Sigmoid colon (tissue), 4 donors: Measurements from ENCODE around the gene ARHGEF35.

ENCODE experiments used
- POLR2A ChIP-seq, 2 donors: fragments of 450-650 bp; IDR thresholded peaks; one replicate each; pipeline ENCODE4 v1.6.1; 2016; ENCODE audit warnings: antibody characterized with exemption in 2 of 2, mild to moderate bottlenecking in 2 of 2, moderate library complexity in 2 of 2
- POLR2AphosphoS5 ChIP-seq, 4 donors: sonication (generic); formaldehyde crosslinking; IDR thresholded peaks; one replicate each; pipeline ENCODE4 v1.6.1; 2017; ENCODE audit warnings: antibody characterized with exemption in 4 of 4
- TF ChIP-seq, protein P1 (sequence below), 4 experiments: fragments of 450-650 bp in 3 of 4; fragments of 200-600 bp in 1 of 4; IDR thresholded peaks; one replicate each; pipeline ENCODE4 v1.5.1; 2016 to 2019; ENCODE audit warnings: antibody characterized with exemption in 4 of 4, mild to moderate bottlenecking in 3 of 4, moderate library complexity in 2 of 4

DNA sequence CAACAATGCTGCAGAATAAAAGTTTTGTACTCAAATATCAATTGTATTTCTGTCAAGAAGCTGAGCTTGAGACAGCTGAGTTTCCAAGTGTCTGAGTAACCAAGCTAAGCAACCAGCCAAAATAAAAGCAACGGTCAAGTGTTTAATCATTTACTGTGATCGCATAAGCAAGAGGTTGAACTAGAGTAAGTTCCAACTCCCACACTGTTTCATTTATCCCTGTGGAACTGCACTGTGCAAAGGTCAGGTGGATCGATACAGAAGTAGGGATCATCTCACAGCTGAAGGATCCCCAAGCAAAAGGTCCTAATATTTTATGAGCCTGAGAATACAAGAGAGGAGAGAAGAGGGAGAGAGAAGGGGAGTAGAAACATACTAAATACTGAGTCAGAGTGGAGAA lies 51.2 kb downstream of the ARHGEF35 start:
- TF ChIP-seq, protein P1, sequence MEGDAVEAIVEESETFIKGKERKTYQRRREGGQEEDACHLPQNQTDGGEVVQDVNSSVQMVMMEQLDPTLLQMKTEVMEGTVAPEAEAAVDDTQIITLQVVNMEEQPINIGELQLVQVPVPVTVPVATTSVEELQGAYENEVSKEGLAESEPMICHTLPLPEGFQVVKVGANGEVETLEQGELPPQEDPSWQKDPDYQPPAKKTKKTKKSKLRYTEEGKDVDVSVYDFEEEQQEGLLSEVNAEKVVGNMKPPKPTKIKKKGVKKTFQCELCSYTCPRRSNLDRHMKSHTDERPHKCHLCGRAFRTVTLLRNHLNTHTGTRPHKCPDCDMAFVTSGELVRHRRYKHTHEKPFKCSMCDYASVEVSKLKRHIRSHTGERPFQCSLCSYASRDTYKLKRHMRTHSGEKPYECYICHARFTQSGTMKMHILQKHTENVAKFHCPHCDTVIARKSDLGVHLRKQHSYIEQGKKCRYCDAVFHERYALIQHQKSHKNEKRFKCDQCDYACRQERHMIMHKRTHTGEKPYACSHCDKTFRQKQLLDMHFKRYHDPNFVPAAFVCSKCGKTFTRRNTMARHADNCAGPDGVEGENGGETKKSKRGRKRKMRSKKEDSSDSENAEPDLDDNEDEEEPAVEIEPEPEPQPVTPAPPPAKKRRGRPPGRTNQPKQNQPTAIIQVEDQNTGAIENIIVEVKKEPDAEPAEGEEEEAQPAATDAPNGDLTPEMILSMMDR (IDR thresholded peaks at IDR 0.05), result no peak
- TF ChIP-seq POLR2AphosphoS5 (IDR thresholded peaks at IDR 0.05) (no peak), POLR2A (IDR thresholded peaks at IDR 0.05) (no peak)
